ENCODE results near the gene SLC43A2. TPM values are rescaled to one million over a fixed set of nuclear protein-coding genes. Genes with fewer than 3 reads are reported as not detected.

The SLC43A2 gene
- total RNA-seq, 2 donors from 2014 or later = 14.0 to 18.6 TPM

- H3K4me3 Mint-ChIP-seq = no peak overlapping the region
- Histone ChIP-seq H3K9me3 (ENCODE audit: control insufficient read depth, low read length) (no peaks in the 10 kb centered on the region), H3K4me1 (ENCODE audit: control insufficient read depth, insufficient read depth, low read length) (no peaks in the 10 kb centered on the region), H3K27ac (ENCODE audit: low read depth, low read length) (peak overlapping the region; percentile 83), H3K36me3 (ENCODE audit: control insufficient read depth, insufficient read depth, low read length) (no peaks in the 10 kb centered on the region), H3K4me3 (ENCODE audit: low read length) (no peak overlapping the region), H3K27me3 (ENCODE audit: control insufficient read depth, insufficient read depth, low read length, poor library complexity, severe bottlenecking) (no peaks in the 10 kb centered on the region), H3K9ac (ENCODE audit: extremely low read depth, low read length, poor library complexity, severe bottlenecking) (no peak overlapping the region)
- TF ChIP-seq CTCF (conservative IDR thresholded peaks at IDR 0.05) = no peak
- H3K4me1 Mint-ChIP-seq = no peaks in the 10 kb centered on the region
- WGBS, 2 experiments (ENCODE audit: insufficient coverage in 1 of 2, insufficient read length in 1 of 2) = 74 to 84% methylated on average over 6 to 17 of the region's 17 CpGs
- H3K36me3 Mint-ChIP-seq (ENCODE audit: low read depth) = no peaks in the 10 kb centered on the region
- no peaks in the 10 kb centered on the region for H3K9me3 Mint-ChIP-seq
- DNase-seq = peak; percentile 69
- H3K27ac Mint-ChIP-seq = no peak overlapping the region
- H3K27me3 Mint-ChIP-seq (ENCODE audit: insufficient read depth) = peaks cover 3% of the 10 kb centered on the region
These were observed 9.5 kb upstream of the SLC43A2 start for GRCh38 chr17:1638171-1638590.

GRCh38 chr17:1636732-1637285 lies 8.2 kb upstream of the SLC43A2 start:
- WGBS, 2 experiments (ENCODE audit: insufficient coverage in 1 of 2, insufficient read length in 1 of 2) = 84 to 85% methylated on average over 9 to 15 of the region's 15 CpGs
- H3K36me3 Mint-ChIP-seq (ENCODE audit: low read depth) = no peaks in the 10 kb centered on the region
- DNase-seq = no peak
- H3K27ac Mint-ChIP-seq = no peak overlapping the region
- Histone ChIP-seq H3K4me1 (ENCODE audit: control insufficient read depth, insufficient read depth, low read length) (no peaks in the 10 kb centered on the region), H3K36me3 (ENCODE audit: control insufficient read depth, insufficient read depth, low read length) (no peaks in the 10 kb centered on the region), H3K9me3 (ENCODE audit: control insufficient read depth, low read length) (no peaks in the 10 kb centered on the region), H3K9ac (ENCODE audit: extremely low read depth, low read length, poor library complexity, severe bottlenecking) (no peak overlapping the region), H3K27me3 (ENCODE audit: control insufficient read depth, insufficient read depth, low read length, poor library complexity, severe bottlenecking) (no peaks in the 10 kb centered on the region), H3K27ac (ENCODE audit: low read depth, low read length) (no peak overlapping the region), H3K4me3 (ENCODE audit: low read length) (no peak overlapping the region)
- no peak for TF ChIP-seq CTCF (conservative IDR thresholded peaks at IDR 0.05)
- no peaks in the 10 kb centered on the region for H3K4me1 Mint-ChIP-seq
- no peak overlapping the region for H3K4me3 Mint-ChIP-seq
- H3K27me3 Mint-ChIP-seq (ENCODE audit: insufficient read depth) = peaks cover 5% of the 10 kb centered on the region
- H3K9me3 Mint-ChIP-seq = no peaks in the 10 kb centered on the region

- 79 to 86% methylated on average over 6 to 10 of the region's 10 CpGs for WGBS, 2 experiments (ENCODE audit: insufficient coverage in 1 of 2, insufficient read length in 1 of 2)
- H3K27me3 Mint-ChIP-seq (ENCODE audit: insufficient read depth) = peaks cover 12% of the 10 kb centered on the region
These were observed 7.2 kb upstream of the SLC43A2 start for GRCh38 chr17:1635675-1636465.

More at GRCh38 chr17:1635675-1636465, 7.2 kb upstream of the SLC43A2 start:
- H3K27ac Mint-ChIP-seq = no peak overlapping the region
- DNase-seq = no peak
- no peaks in the 10 kb centered on the region for H3K36me3 ChIP-seq (ENCODE audit: control insufficient read depth, insufficient read depth, low read length)
- H3K4me1 Mint-ChIP-seq = no peaks in the 10 kb centered on the region
- H3K36me3 Mint-ChIP-seq (ENCODE audit: low read depth) = no peaks in the 10 kb centered on the region
- H3K4me3 Mint-ChIP-seq = no peak overlapping the region
- H3K27me3 ChIP-seq (ENCODE audit: control insufficient read depth, insufficient read depth, low read length, poor library complexity, severe bottlenecking) = no peaks in the 10 kb centered on the region
- H3K4me3 ChIP-seq (ENCODE audit: low read length) = no peak overlapping the region
- no peak for TF ChIP-seq CTCF (conservative IDR thresholded peaks at IDR 0.05)
- no peak overlapping the region for H3K9ac ChIP-seq (ENCODE audit: extremely low read depth, low read length, poor library complexity, severe bottlenecking)
- H3K27ac ChIP-seq (ENCODE audit: low read depth, low read length) = no peak overlapping the region
- no peaks in the 10 kb centered on the region for H3K9me3 Mint-ChIP-seq
- H3K4me1 ChIP-seq (ENCODE audit: control insufficient read depth, insufficient read depth, low read length) = no peaks in the 10 kb centered on the region
- H3K9me3 ChIP-seq (ENCODE audit: control insufficient read depth, low read length) = no peaks in the 10 kb centered on the region

All from endodermal cell (in vitro differentiated cells).